ENCODE measurements around the gene NR5A1.

NR5A1 gene

GRCh38 chr9:124513376-124513994 is 6.3 kb upstream of the NR5A1 start:
- DNase-seq = no peak

- no peak for DNase-seq
These were observed 5.6 kb upstream of the NR5A1 start for GRCh38 chr9:124512806-124513204.

GRCh38 chr9:124511891-124512805 is 4.9 kb upstream of the NR5A1 start:
- no peak for DNase-seq

GRCh38 chr9:124511426-124511840 is 4.2 kb upstream of the NR5A1 start:
- DNase-seq = no peak

GRCh38 chr9:124510650-124511425 is 3.6 kb upstream of the NR5A1 start:
- DNase-seq = no peak

GRCh38 chr9:124507880-124508423 is 753 bp upstream of the NR5A1 start:
- DNase-seq = no peak

- DNase-seq = no peak
These were observed 766 bp downstream of the NR5A1 start for GRCh38 chr9:124506433-124506832.

GRCh38 chr9:124505901-124506346 is 1.3 kb downstream of the NR5A1 start:
- no peak for DNase-seq

- DNase-seq = no peak
These were observed 1.9 kb downstream of the NR5A1 start for GRCh38 chr9:124505006-124505900.

GRCh38 chr9:124504530-124505005 is 2.6 kb downstream of the NR5A1 start:
- no peak for DNase-seq

GRCh38 chr9:124503713-124504529 is 3.3 kb downstream of the NR5A1 start:
- DNase-seq = no peak

- no peak for DNase-seq
These were observed 4.2 kb downstream of the NR5A1 start for GRCh38 chr9:124502711-124503702.

GRCh38 chr9:124501771-124502320 is 5.4 kb downstream of the NR5A1 start:
- no peak for DNase-seq

- no peak for DNase-seq
These were observed 6.2 kb downstream of the NR5A1 start for GRCh38 chr9:124500796-124501611.

- no peak for DNase-seq
These were observed 7.0 kb downstream of the NR5A1 start for GRCh38 chr9:124500028-124500795.

- DNase-seq = no peak
These were observed 8.0 kb downstream of the NR5A1 start for GRCh38 chr9:124499216-124499615.

- no peak for DNase-seq
These were observed 8.6 kb downstream of the NR5A1 start for GRCh38 chr9:124498499-124499146.

All from stimulated activated CD8-positive, alpha-beta memory T cell treated with anti-CD3 and anti-CD28 coated beads, Interleukin-4, amount 100 ng/mL, for 48 hours (primary cell).